Hematopoietic multipotent progenitor cell treated with erythropoietin and hydrocortisone succinate and interleukin-3 and kit ligand, for 8 days (in vitro differentiated cells): ENCODE results near the gene GGCT.
"Not testable (repeated sequence)": the region's sequence is repeated elsewhere in the genome, so short reads cannot be mapped to it uniquely, and the experiment has no call there.

Experiments
- DNase-seq: peaks from one replicate; pipeline ENCODE4 v3.0.0-alpha.2; 2015

GGCT gene

DNA sequence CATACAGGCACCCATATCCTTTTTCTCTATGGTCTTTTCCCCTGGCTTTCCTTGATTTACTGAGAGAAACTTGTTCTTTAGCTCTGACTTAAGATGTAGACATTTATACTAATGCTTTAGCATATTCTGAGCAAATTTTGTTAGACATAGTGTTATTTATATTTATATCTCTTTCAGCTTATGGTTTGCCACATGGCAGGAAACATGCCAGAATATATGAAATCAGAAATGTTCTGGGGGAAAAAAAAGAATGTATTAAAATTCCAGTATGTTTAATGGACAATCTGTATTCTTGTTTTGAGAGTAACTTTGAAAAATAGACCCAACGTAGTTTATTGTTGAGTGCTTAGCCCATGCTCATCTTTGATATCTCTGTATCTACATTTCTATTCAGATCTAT, 10.1 kb upstream of the GGCT start:
- no peak for DNase-seq

DNA sequence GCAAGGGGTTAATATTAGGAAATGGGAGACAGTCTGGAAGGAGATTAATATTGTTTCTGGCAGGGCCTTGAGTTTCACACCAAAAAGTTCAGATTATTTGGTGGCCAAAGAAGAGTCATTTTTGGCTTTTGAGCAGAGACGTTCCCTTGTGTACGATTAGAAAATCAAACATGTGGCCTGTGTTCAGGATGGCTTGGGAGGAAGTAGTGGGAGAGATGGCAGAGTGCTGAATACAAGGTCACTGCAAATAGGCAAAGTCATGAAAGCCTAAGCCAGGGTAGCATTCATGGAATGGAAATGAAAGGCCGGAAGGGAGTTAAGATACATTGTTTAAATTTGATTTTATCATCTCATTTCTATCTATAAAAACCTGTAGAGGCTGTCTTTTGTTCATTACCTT, 9.5 kb upstream of the GGCT start:
- no peak for DNase-seq

DNA sequence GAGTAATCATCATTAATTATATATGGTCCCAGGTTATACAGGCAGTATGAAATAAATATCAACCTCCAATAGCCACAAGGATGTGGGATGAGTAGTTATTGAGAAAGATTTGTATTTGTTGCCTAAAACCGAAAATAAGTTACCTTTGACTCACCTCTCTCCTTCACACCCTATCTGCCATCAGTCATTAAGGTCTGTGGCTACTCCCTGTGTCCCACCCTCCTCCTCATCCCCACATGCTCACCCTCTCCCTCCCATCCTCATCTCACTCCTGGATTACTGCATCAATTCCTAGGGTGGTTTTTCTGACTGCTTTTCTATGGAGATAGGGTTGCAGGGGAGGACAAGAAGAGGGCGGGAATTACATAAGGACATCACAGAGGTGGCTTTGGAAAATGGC, 9.1 kb upstream of the GGCT start:
- no peak for DNase-seq

- no peak for DNase-seq
These were observed 7.5 kb upstream of the GGCT start for GRCh38 chr7:30511973-30512662.

GRCh38 chr7:30511494-30511893, 6.9 kb upstream of the GGCT start:
- DNase-seq: no peak

DNA sequence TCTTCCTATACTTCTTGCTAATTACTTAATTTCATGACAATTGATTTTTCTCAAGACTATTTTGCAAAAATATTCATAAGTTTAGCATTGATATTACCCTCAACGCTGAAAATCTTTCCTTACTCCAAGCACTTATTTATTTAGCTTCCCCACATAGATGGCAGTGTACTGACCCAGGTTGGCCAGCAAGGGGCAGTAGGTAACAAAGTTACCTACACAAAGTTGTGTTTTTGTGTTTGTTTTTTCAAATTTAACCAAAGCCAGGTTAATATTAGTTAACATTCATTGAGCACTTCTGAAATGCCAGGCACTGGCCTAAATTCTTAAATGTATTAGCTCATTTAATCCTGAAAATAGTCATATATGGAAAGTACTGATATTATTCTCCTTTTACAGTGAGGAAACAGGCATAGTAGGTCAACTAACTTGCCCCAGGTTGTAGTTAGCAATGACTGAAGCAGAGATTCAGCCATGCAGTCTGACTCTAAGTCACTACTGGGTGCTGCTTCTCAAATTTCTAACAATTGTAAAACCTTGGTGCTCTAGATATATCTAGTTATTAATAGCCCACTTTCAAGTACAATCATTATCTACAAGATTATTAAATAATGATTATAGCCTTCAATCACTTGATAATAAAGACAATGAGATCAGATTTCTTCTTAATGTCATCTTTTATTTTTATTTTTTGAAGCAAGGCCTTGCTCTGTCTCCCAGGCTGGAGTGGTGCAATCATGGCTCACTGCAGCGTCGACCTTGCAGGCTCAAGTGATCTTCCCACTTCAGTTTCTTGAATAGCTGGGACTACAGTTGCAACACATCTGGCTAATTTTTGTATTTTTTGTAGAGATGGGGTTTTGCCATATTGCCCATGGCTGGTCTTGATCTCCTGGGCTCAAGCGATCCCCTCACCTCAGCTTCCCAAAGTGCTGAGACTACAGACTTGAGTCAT, 5.8 kb upstream of the GGCT start:
- DNase-seq: peak; percentile 59

GRCh38 chr7:30509171-30509857, 4.7 kb upstream of the GGCT start:
- DNase-seq: peak; percentile 31

- not testable (repeated sequence) for DNase-seq
These were observed 2.8 kb upstream of the GGCT start for GRCh38 chr7:30507346-30507900.

DNA sequence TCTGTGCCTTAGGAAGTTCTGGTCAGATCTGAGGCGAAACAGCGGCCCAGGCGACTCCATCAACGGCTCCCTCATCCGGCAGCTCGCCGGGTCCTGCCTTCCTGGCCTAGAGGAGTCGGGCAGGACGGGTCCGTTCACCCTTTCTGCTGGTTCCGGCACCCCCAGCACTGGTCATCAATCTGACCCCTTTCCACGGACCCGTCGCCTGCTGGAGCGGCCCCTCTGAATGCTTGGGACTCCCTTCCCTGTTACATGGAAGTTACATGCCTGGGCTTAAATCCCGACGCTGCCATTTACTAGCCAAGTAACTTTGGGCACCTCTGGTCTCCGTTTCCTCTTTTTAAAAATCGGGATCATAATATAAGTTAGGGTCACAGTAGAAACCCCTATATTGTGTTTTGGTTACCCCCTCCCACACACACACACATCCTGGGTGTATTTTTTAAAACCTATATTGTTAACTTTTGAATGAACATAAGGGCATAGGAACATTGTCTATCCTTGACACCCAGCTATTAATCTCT, 607 bp upstream of the GGCT start:
- DNase-seq: no peak

- no peak for DNase-seq
These were observed 1.1 kb downstream of the GGCT start for GRCh38 chr7:30503274-30504212.

DNA sequence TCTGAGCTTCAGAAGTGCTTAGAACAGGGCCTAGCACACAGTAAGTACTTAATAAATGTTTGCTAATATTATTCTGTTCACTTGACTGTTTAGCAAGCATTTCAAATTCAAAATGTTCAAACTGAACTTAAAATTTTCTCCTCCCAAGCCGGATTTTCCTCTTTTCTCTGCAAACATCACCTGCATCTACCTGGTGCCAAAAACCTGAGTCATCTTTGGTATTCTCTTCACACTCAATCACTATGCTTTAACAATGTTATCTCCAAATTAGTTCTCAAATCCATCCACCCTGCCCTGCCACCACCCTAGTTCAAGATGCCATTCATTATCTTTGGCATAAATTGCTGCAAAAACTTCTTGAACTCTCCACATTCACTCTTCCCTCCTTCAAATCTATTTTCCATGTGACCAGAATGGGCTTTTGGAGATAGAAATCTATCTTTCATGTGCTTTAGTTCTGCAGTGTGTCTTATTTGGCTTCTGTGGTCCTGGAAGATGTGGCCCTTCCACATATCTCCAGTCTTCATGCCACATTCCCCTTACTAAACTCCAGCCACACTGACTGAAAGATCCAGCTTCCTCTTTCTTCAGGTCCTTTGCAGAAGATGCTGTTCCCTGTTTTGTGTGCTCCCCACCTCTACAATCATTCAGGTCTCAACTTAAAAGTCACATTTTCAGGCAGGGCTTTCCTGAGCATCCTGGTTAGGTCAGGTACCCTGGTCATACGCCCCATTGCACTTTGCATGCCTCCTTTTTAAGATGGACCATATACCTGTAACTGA, 2.0 kb downstream of the GGCT start:
- peak; percentile 14 for DNase-seq

DNA sequence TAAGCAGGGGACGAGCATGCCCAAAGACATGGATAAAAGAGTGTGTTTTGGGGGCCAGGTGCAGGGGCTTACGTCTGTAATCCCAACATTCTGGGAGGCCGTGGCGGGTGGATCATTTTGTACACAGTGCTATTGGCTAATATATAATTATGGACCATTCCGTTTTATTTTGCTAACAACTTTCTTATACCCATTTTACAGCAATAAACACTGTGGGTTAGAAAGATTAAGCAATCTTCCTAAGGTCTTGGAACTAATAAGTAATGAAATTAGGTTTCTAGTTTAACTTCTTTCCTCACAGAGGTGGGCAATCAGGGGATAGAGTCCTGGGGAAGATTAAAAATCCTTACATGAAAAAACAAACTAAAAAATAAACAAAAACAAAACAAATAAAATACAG, 3.4 kb downstream of the GGCT start:
- DNase-seq: no peak

GRCh38 chr7:30493228-30493627, 11.4 kb downstream of the GGCT start:
- no peak for DNase-seq

DNA sequence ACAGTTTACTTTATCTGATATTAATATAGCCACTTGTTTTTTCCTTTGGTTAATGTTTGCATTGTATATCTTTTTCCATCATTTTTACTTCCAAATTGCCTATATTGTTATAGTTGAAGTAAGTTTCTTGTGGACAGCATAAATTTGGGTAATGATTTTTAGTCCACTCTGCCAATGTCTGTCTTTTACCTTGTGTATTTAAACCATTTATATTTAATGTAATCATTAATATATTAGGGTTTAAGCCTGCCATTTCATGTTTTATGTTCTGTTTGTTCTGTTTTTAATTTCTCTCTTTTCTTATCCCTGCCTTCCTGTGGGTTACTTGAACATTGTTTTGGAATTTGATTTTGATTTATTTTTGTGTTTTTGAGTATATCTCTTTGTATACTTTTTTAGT, 13.2 kb downstream of the GGCT start:
- DNase-seq: no peak

GRCh38 chr7:30487371-30487770, 17.3 kb downstream of the GGCT start:
- no peak for DNase-seq

DNA sequence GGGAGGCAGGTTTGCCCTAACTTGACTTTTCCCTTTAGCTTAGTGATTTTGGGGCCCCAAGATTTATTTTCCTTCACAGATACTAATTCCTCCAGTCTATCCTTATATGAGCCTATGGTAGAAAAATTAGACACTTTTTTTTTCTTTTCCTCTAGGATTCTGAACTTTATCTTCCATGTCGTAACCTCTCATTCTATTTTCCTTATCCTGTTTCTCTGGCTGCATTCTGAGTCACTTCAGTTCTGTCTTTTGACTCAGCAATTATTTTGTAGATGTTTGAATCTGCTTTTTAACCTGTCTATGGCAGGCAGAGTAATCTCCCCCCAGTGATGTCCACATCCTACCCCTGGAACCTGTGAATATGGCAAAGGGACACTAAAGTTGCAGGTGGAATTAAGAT, 19.0 kb downstream of the GGCT start:
- DNase-seq: no peak

- not testable (repeated sequence) for DNase-seq
These were observed 23.2 kb downstream of the GGCT start for GRCh38 chr7:30481416-30481815.

DNA sequence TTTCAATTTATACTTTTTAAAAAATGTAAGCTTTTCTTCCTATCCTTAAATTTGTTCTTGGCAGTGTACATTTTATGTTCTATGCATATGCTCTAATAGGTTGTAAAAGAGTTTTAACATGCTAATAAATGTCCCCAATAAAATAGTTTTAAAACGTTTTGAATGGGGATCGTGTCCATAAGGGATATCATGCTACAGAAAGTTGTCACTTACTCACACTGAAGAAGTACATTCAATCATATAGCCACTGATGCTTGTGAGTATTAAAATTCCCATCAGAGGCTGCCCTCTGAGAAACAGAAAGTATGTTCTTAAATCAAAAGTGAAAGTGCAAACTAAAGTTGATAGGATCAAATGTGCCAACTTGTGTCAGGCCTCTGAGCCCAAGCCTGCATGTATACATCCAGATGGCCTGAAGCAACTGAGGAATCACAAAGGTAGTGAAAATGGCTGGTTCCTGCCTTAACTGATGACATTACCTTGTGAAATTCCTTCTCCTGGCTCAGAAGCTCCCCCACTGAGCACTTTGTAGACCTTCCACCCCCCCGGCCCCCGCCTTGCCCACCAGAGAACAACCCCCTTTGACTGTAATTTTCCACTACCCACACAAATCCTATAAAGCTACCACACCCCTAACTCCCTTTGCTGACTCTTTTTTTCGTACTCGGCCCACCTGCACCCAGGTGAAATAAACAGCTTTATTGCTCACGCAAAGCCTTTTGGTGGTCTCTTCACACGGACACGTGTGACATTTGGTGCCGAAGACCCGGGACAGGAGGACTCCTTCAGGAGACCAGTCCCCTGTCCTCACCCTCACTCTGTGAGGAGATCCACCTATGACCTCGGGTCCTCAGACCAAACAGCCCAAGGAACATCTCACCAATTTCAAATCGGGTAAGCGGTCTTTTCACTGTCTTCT, 25.2 kb downstream of the GGCT start:
- DNase-seq: peak; percentile 70

- peak; percentile 77 for DNase-seq
These were observed 26.1 kb downstream of the GGCT start, which contains the start of gene NOD1 for GRCh38 chr7:30478349-30479201. NOD1 (minus strand) TSS chr7:30478784; CDS start chr7:30456921, 21,863 bp downstream.
